OCI-LY3 (cell line): Measurements from ENCODE around the gene ID3.
"Not testable (repeated sequence)": the region's sequence is repeated elsewhere in the genome, so short reads cannot be mapped to it uniquely, and the experiment has no call there.

Experiments used
- H2AFZ ChIP-seq: fragments of 200-600, 300-600 bp; shearing (Covaris generic); 2 replicates; pipeline ENCODE4 v1.6.0; 2014; ENCODE audit warnings: antibody characterized with exemption, low read depth, low read length
- H3K27ac ChIP-seq: fragments of 200-600, 300-600 bp; sonication (generic); 2 replicates; pipeline ENCODE4 v1.5.1; 2014; ENCODE audit warnings: mild to moderate bottlenecking, low read length, moderate library complexity, mixed read lengths
- H3K27me3 ChIP-seq: fragments of 200-600, 300-600 bp; sonication (generic); 2 replicates; pipeline ENCODE4 v1.6.1; 2014; ENCODE audit warnings: low read depth, low read length, mixed read lengths
- H3K36me3 ChIP-seq: fragments of 200-600, 300-600 bp; sonication (generic); replicated peaks from 2 replicates; pipeline ENCODE3; 2014; ENCODE audit warnings: low read depth, low read length, mixed read lengths
- H3K4me1 ChIP-seq: fragments of 300-600, 200-600 bp; sonication (generic); 2 replicates; pipeline ENCODE4 v1.6.1; 2014; ENCODE audit warnings: low read length, mixed read lengths
- H3K4me2 ChIP-seq: fragments of 200-600, 300-600 bp; sonication (generic); 2 replicates; pipeline ENCODE4 v1.6.1; 2014; ENCODE audit warnings: low read length, mixed read lengths
- H3K4me3 ChIP-seq: fragments of 300-600, 200-600 bp; sonication (generic); 2 replicates; pipeline ENCODE4 v1.5.1; 2014; ENCODE audit warnings: antibody characterized with exemption, mild to moderate bottlenecking, low read length, moderate library complexity
- H3K79me2 ChIP-seq: fragments of 300-600, 200-600 bp; shearing (Covaris generic); 2 replicates; pipeline ENCODE4 v1.6.1; 2014; ENCODE audit warnings: mild to moderate bottlenecking, low read length, mixed read lengths
- H3K9ac ChIP-seq: fragments of 300-600, 200-600 bp; shearing (Covaris generic); 2 replicates; pipeline ENCODE4 v1.6.0; 2014; ENCODE audit warnings: mild to moderate bottlenecking, low read length, moderate library complexity
- H3K9me3 ChIP-seq: fragments of 200-600, 300-600 bp; shearing (Covaris generic); 2 replicates; pipeline ENCODE4 v1.6.1; 2014; ENCODE audit warnings: low read length, mixed read lengths; ENCODE audit not compliant: insufficient read depth
- H4K20me1 ChIP-seq: fragments of 200-600, 300-600 bp; sonication (generic); 2 replicates; pipeline ENCODE4 v1.6.1; 2016; ENCODE audit warnings: low read length, mixed read lengths; ENCODE audit not compliant: insufficient read depth
- EZH2phosphoT487 ChIP-seq: fragments of 200-600 bp; shearing (Covaris generic); IDR thresholded peaks from 2 replicates; pipeline ENCODE4 v1.6.1; 2018; ENCODE audit warnings: antibody characterized with exemption, mixed run types, low read depth
- TF ChIP-seq, protein P1 (sequence below): fragments of 200-600, 300-600 bp; sonication (generic); IDR thresholded peaks from 2 replicates; pipeline ENCODE4 v1.5.1; 2014; ENCODE audit warnings: antibody characterized with exemption, low read length, low read depth

ID3 gene

GRCh38 chr1:23546897-23547584, 12.3 kb downstream of the ID3 start:
- Histone ChIP-seq H3K79me2 (no peaks in the 10 kb centered on the region), H3K9ac (no peak overlapping the region), H4K20me1 (no peaks in the 10 kb centered on the region), H3K4me2 (no peak overlapping the region), H3K9me3 (no peaks in the 10 kb centered on the region), H3K4me1 (0 out of 2 replicates have a peak, but pooled peaks cover 2% of the 10 kb centered on the region), H2AFZ (no peak overlapping the region), H3K27me3 (no peaks in the 10 kb centered on the region), H3K36me3 (no peaks in the 10 kb centered on the region), H3K4me3 (no peak overlapping the region), H3K27ac (no peak overlapping the region)
- no peak for TF ChIP-seq EZH2phosphoT487
- TF ChIP-seq, protein P1, sequence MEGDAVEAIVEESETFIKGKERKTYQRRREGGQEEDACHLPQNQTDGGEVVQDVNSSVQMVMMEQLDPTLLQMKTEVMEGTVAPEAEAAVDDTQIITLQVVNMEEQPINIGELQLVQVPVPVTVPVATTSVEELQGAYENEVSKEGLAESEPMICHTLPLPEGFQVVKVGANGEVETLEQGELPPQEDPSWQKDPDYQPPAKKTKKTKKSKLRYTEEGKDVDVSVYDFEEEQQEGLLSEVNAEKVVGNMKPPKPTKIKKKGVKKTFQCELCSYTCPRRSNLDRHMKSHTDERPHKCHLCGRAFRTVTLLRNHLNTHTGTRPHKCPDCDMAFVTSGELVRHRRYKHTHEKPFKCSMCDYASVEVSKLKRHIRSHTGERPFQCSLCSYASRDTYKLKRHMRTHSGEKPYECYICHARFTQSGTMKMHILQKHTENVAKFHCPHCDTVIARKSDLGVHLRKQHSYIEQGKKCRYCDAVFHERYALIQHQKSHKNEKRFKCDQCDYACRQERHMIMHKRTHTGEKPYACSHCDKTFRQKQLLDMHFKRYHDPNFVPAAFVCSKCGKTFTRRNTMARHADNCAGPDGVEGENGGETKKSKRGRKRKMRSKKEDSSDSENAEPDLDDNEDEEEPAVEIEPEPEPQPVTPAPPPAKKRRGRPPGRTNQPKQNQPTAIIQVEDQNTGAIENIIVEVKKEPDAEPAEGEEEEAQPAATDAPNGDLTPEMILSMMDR: no peak

DNA sequence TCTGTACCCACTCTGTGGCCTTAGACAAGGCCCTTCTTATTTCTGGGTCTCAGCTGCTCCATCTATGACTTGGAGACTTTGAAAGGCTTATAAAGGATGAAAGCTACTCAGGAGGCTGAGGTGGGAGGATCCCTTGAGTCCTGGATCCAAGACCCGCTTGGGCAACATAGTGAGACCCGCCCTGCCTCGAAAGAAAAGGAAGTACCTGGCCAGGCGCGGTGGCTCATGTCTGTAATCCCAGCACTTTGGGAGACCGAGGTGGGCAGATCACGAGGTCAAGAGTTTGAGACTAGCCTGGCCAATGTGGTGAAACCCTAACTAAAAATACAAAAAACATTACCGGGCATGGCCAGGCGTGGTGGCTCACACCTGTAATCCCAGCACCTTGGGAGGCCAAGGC, 13.4 kb downstream of the ID3 start:
- Histone ChIP-seq H2AFZ (no peak overlapping the region), H3K4me3 (no peak overlapping the region), H3K9ac (no peak overlapping the region), H3K9me3 (no peaks in the 10 kb centered on the region), H3K27ac (no peak overlapping the region), H3K4me1 (0 out of 2 replicates have a peak, but pooled peaks cover 2% of the 10 kb centered on the region), H3K36me3 (no peaks in the 10 kb centered on the region), H3K4me2 (no peak overlapping the region), H3K79me2 (no peaks in the 10 kb centered on the region), H4K20me1 (no peaks in the 10 kb centered on the region), H3K27me3 (no peaks in the 10 kb centered on the region)
- TF ChIP-seq, protein P1: no peak
- TF ChIP-seq EZH2phosphoT487: no peak

DNA sequence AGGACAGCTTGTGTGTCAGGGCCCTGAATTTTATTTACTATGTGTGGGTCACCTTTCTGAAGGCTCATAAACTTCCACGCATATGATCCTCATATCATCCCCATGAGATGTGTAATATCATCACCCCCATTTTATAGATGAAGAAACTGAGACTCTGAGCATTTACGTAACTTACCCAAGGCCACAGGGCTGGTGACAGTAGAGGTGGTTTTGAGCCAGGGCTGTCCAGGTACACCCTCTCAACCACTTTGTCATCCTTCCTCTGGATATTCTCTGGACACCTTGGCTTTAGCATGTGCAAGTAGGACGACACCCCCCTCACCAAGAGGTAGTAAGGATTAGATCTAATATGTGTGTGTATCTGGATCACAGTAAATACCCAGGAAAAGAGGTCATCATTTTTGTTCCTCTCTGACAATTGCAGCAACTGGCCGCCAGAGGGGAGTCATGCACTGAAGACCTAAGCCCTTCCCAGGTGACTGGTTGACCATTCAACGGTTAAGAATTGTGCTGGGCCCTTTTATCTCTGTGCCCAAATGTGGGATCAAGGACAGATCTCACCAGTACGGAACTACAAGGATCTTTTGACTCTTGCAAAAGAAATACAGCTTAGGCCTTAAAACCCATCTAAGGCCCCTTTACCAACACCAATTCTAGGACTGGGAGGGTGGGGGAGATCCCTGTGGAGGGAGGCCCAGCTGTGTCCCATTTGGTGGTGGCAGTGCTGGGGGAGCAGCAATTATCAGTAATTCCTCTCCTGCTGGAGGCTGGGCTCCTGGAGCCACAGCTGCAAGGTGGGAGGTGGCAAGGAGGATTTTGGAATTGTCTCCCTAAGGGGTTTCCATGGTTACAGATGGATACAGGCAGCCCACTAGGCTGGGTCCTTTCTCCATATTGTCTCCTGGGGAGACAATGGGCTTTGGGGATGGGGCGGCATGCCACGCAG, 14.6 kb downstream of the ID3 start:
- no peak overlapping the region for H3K4me3 ChIP-seq
- no peak overlapping the region for H3K27ac ChIP-seq
- no peak overlapping the region for H3K4me2 ChIP-seq
- H2AFZ ChIP-seq: no peak overlapping the region
- H3K9ac ChIP-seq: no peak overlapping the region
- H3K9me3 ChIP-seq: no peaks in the 10 kb centered on the region
- H3K27me3 ChIP-seq: no peaks in the 10 kb centered on the region
- H4K20me1 ChIP-seq: no peaks in the 10 kb centered on the region
- TF ChIP-seq, protein P1: peak; percentile 81
- no peak for TF ChIP-seq EZH2phosphoT487
- H3K79me2 ChIP-seq: no peaks in the 10 kb centered on the region
- no peaks in the 10 kb centered on the region for H3K4me1 ChIP-seq
- H3K36me3 ChIP-seq: no peaks in the 10 kb centered on the region

- Histone ChIP-seq H3K4me3 (no peak overlapping the region), H3K79me2 (no peaks in the 10 kb centered on the region), H3K27me3 (no peaks in the 10 kb centered on the region), H3K27ac (no peak overlapping the region), H3K9ac (no peak overlapping the region), H3K4me1 (no peaks in the 10 kb centered on the region), H4K20me1 (no peaks in the 10 kb centered on the region), H3K9me3 (no peaks in the 10 kb centered on the region), H2AFZ (no peak overlapping the region), H3K4me2 (no peak overlapping the region), H3K36me3 (no peaks in the 10 kb centered on the region)
- TF ChIP-seq EZH2phosphoT487: no peak
- TF ChIP-seq, protein P1: no peak
Measured at GRCh38 chr1:23543707-23544443, 15.4 kb downstream of the ID3 start.

- H3K4me3 ChIP-seq, H3K4me2 ChIP-seq: not testable (repeated sequence)
Measured at GRCh38 chr1:23542940-23543339, 16.4 kb downstream of the ID3 start.

More at GRCh38 chr1:23542940-23543339, 16.4 kb downstream of the ID3 start:
- H3K79me2 ChIP-seq, H3K27me3 ChIP-seq, H2AFZ ChIP-seq, H3K4me1 ChIP-seq, H3K9ac ChIP-seq, H3K27ac ChIP-seq, H3K36me3 ChIP-seq, H3K9me3 ChIP-seq, H4K20me1 ChIP-seq: not testable (repeated sequence)
